GM12891 (cell line): ENCODE results near the gene WNK1.

Source experiments
- POLR2A ChIP-seq: IDR thresholded peaks from 2 replicates; pipeline ENCODE4 v1.6.1; 2011; ENCODE audit warnings: low read depth, low read length, control low read depth
- POLR2AphosphoS5 ChIP-seq: IDR thresholded peaks from 2 replicates; pipeline ENCODE4 v1.6.1; 2011; ENCODE audit warnings: low read depth, low read length, control low read depth

- no peak for TF ChIP-seq POLR2A
- TF ChIP-seq POLR2AphosphoS5 = no peak
Observed at GRCh38 chr12:879641-880040, 127.3 kb downstream of the WNK1 start.
